Type B pancreatic cell (in vitro differentiated cells): Measurements from ENCODE around the gene PRKCZ. TPM values are rescaled to one million over a fixed set of nuclear protein-coding genes. Genes with fewer than 3 reads are reported as not detected.
A peak's percentile ranks its signal among the peaks of the same experiment; 100 is the strongest.

Experiments used
- DNase-seq: peaks from one replicate; pipeline ENCODE4 v3.0.0; 2021; ENCODE audit warnings: mixed read lengths; ENCODE audit not compliant: unreplicated experiment; ENCODE audit errors: extremely low spot score
- H3K27ac Mint-ChIP-seq: 2 replicates; pipeline ENCODE4 v1.8.0; 2021; ENCODE audit warnings: mild to moderate bottlenecking, mixed read lengths
- H3K27me3 Mint-ChIP-seq: 2 replicates; pipeline ENCODE4 v1.8.0; 2021; ENCODE audit warnings: mixed read lengths
- H3K36me3 Mint-ChIP-seq: 2 replicates; pipeline ENCODE4 v1.8.0; 2021; ENCODE audit warnings: mixed read lengths
- H3K4me1 Mint-ChIP-seq: one replicate; pipeline ENCODE4 v1.8.0; 2021; ENCODE audit warnings: mixed read lengths; ENCODE audit not compliant: unreplicated experiment
- H3K4me3 Mint-ChIP-seq: 2 replicates; pipeline ENCODE4 v1.8.0; 2021; ENCODE audit warnings: mild to moderate bottlenecking, mixed read lengths
- H3K9me3 Mint-ChIP-seq: 2 replicates; pipeline ENCODE4 v1.8.0; 2021; ENCODE audit warnings: mixed read lengths
- CTCF ChIP-seq: fragments of 200-600 bp; sonication (generic); conservative IDR thresholded peaks from 2 replicates; pipeline ENCODE4 v1.5.0; 2021; ENCODE audit warnings: antibody characterized with exemption, mild to moderate bottlenecking
- total RNA-seq: library from RNA; stranded (reverse); gene quantifications from 2 replicates; pipeline ENCODE4 v1.2.1, GENCODE V29; 2021; ENCODE audit warnings: low replicate concordance

PRKCZ gene
- total RNA-seq, 1 donor from 2014 or later: 33.2 TPM

GRCh38 chr1:2190491-2190976, 140.3 kb downstream of the PRKCZ start:
- H3K27ac Mint-ChIP-seq: no peak overlapping the region
- peaks cover 7% of the 10 kb centered on the region for H3K4me1 Mint-ChIP-seq
- no peak for DNase-seq
- peak overlapping the region; percentile 65 for H3K4me3 Mint-ChIP-seq
- H3K27me3 Mint-ChIP-seq: no peaks in the 10 kb centered on the region
- H3K9me3 Mint-ChIP-seq: no peaks in the 10 kb centered on the region
- TF ChIP-seq CTCF: no peak
- H3K36me3 Mint-ChIP-seq: no peaks in the 10 kb centered on the region

- no peak for TF ChIP-seq CTCF
- no peaks in the 10 kb centered on the region for H3K9me3 Mint-ChIP-seq
- peak overlapping the region; percentile 63 for H3K4me3 Mint-ChIP-seq
- no peak for DNase-seq
- peaks cover 7% of the 10 kb centered on the region for H3K4me1 Mint-ChIP-seq
- no peaks in the 10 kb centered on the region for H3K27me3 Mint-ChIP-seq
- no peak overlapping the region for H3K27ac Mint-ChIP-seq
- H3K36me3 Mint-ChIP-seq: no peaks in the 10 kb centered on the region
These were observed 142.1 kb downstream of the PRKCZ start for GRCh38 chr1:2192031-2192995.

- Mint-ChIP-seq H3K27me3 (no peaks in the 10 kb centered on the region), H3K4me3 (peak overlapping the region; percentile 78), H3K9me3 (no peaks in the 10 kb centered on the region), H3K4me1 (peaks cover 7% of the 10 kb centered on the region), H3K36me3 (no peaks in the 10 kb centered on the region), H3K27ac (no peak overlapping the region)
- no peak for TF ChIP-seq CTCF
- no peak for DNase-seq
These were observed 143.5 kb downstream of the PRKCZ start for GRCh38 chr1:2193514-2194281.

- Mint-ChIP-seq H3K27me3 (no peaks in the 10 kb centered on the region), H3K27ac (peak within 1 kb of the TSS; percentile 81), H3K4me1 (peaks cover 11% of the 10 kb centered on the region), H3K9me3 (no peaks in the 10 kb centered on the region), H3K4me3 (peak within 1 kb of the TSS; percentile 91), H3K36me3 (no peaks in the 10 kb centered on the region)
- TF ChIP-seq CTCF: no peak
- no peak for DNase-seq
These were observed 144.2 kb downstream of the PRKCZ start, which contains the start of gene FAAP20 for GRCh38 chr1:2194319-2194897. Gene FAAP20 (minus strand): TSS chr1:2194772. CDS start chr1:2194749, 23 bp downstream.

- peak; percentile 89 for DNase-seq
- no peaks in the 10 kb centered on the region for H3K27me3 Mint-ChIP-seq
- peak overlapping the region; percentile 81 for H3K27ac Mint-ChIP-seq
- peak overlapping the region; percentile 91 for H3K4me3 Mint-ChIP-seq
- peak; percentile 96 for TF ChIP-seq CTCF
- peaks cover 14% of the 10 kb centered on the region for H3K4me1 Mint-ChIP-seq
- no peaks in the 10 kb centered on the region for H3K36me3 Mint-ChIP-seq
- no peaks in the 10 kb centered on the region for H3K9me3 Mint-ChIP-seq
These were observed 144.9 kb downstream of the PRKCZ start for GRCh38 chr1:2194898-2195673.
